Measurements from ENCODE around the gene CTBP1. TPM values are rescaled to one million over a fixed set of nuclear protein-coding genes. Genes with fewer than 3 reads are reported as not detected.

The CTBP1 gene
- total and polyA plus RNA-seq, 2 experiments from 2014 or later: 74.0 to 192 TPM

GRCh38 chr4:1234811-1235292 lies 14.1 kb downstream of the CTBP1 start:
- DNase-seq (ENCODE audit: low spot score): peak; percentile 0
- H3K4me1 Mint-ChIP-seq: no peaks in the 10 kb centered on the region
- H3K4me2 ChIP-seq: no peak overlapping the region
- H3K4me3 Mint-ChIP-seq: no peak overlapping the region
- peaks cover 11% of the 10 kb centered on the region; the same call in 1 of the 2 replicates for H3K79me2 ChIP-seq (replicated peaks; ENCODE audit: insufficient read depth)
- no peaks in the 10 kb centered on the region for H3F3A ChIP-seq (replicated peaks; ENCODE audit: low read depth)
- H3K36me3 ChIP-seq (ENCODE audit: insufficient read depth): no peaks in the 10 kb centered on the region
- H3K4me3 ChIP-seq: no peak overlapping the region
- no peaks in the 10 kb centered on the region for H3K9me3 Mint-ChIP-seq
- H4K20me1 ChIP-seq (replicated peaks; ENCODE audit: insufficient read depth): peaks cover 11% of the 10 kb centered on the region
- no peaks in the 10 kb centered on the region for H3K27me3 ChIP-seq (ENCODE audit: insufficient read depth)
- H2AFZ ChIP-seq: no peak overlapping the region
- no peak overlapping the region for H3K27ac ChIP-seq (ENCODE audit: low read depth)
- H3K4me1 ChIP-seq (ENCODE audit: insufficient read depth): no peaks in the 10 kb centered on the region
- no peak for ATAC-seq
- H3K27ac Mint-ChIP-seq: no peak overlapping the region
- no peak for TF ChIP-seq ZNF462 (CRISPR knock-in tag; IDR thresholded peaks at IDR 0.05)
- TF ChIP-seq REST (IDR thresholded peaks at IDR 0.05; ENCODE audit: unreplicated experiment): no peak
- TF ChIP-seq STAT1 (IDR thresholded peaks at IDR 0.05; ENCODE audit: unreplicated experiment): no peak
- no peak for TF ChIP-seq ETS1 (IDR thresholded peaks at IDR 0.05)
- no peak for TF ChIP-seq CTCF (conservative IDR thresholded peaks at IDR 0.05; ENCODE audit: low read depth in 2 of 2)
- no peak for TF ChIP-seq CREB1 (CRISPR knock-in tag; IDR thresholded peaks at IDR 0.05; ENCODE audit: low read depth)
- H3K36me3 Mint-ChIP-seq (ENCODE audit: low read depth): peaks cover 70% of the 10 kb centered on the region
- H3K27me3 Mint-ChIP-seq (ENCODE audit: insufficient read depth, low read depth, poor library complexity): peaks cover 4% of the 10 kb centered on the region
- H3K9me2 ChIP-seq (ENCODE audit: insufficient read depth): no peaks in the 10 kb centered on the region

Measured in GM23338 (cell line).